OCI-LY1 (cell line): ENCODE data around the gene RFTN1.

ENCODE experiments used
- H2AFZ ChIP-seq: fragments of 200-600 bp; sonication (generic), shearing (Covaris generic); 2 replicates; pipeline ENCODE4 v1.6.0; 2014; ENCODE audit warnings: antibody characterized with exemption, mild to moderate bottlenecking, low read length
- H3F3A ChIP-seq: fragments of 200-600 bp; sonication (generic), shearing (Covaris generic); 2 replicates; pipeline ENCODE4 v1.6.0; 2014; ENCODE audit warnings: mild to moderate bottlenecking, antibody characterized with exemption, low read length, moderate library complexity; ENCODE audit not compliant: insufficient read depth
- H3K27ac ChIP-seq: fragments of 200-600 bp; sonication (generic); 2 replicates; pipeline ENCODE4 v1.5.1; 2014; ENCODE audit warnings: low read length, mixed run types, mild to moderate bottlenecking, low read depth; ENCODE audit not compliant: poor library complexity, severe bottlenecking
- H3K27me3 ChIP-seq: fragments of 200-600 bp; sonication (generic); 2 replicates; pipeline ENCODE4 v1.6.0; 2014; ENCODE audit warnings: antibody characterized with exemption, mild to moderate bottlenecking, low read length, moderate library complexity; ENCODE audit not compliant: insufficient read depth
- H3K36me3 ChIP-seq: fragments of 200-600 bp; sonication (generic); 2 replicates; pipeline ENCODE4 v1.6.1; 2014; ENCODE audit warnings: mild to moderate bottlenecking, antibody characterized with exemption, low read length, moderate library complexity, mixed read lengths; ENCODE audit not compliant: insufficient read depth
- H3K4me1 ChIP-seq: fragments of 200-600 bp; sonication (generic); 2 replicates; pipeline ENCODE4 v1.5.1; 2014; ENCODE audit warnings: mild to moderate bottlenecking, low read length, moderate library complexity; ENCODE audit not compliant: insufficient read depth, severe bottlenecking
- H3K4me2 ChIP-seq: fragments of 200-600 bp; sonication (generic), shearing (Covaris generic); 2 replicates; pipeline ENCODE4 v1.6.1; 2014; ENCODE audit warnings: low read length
- H3K4me3 ChIP-seq: fragments of 200-600 bp; sonication (generic); 2 replicates; pipeline ENCODE4 v1.5.1; 2014; ENCODE audit warnings: low read length, low read depth, mild to moderate bottlenecking, mixed read lengths; ENCODE audit not compliant: poor library complexity, severe bottlenecking
- H3K79me2 ChIP-seq: fragments of 200-600 bp; shearing (Covaris generic); 2 replicates; pipeline ENCODE4 v1.6.1; 2016; ENCODE audit warnings: mixed run types, low read length, mixed read lengths; ENCODE audit not compliant: insufficient read depth
- H3K9ac ChIP-seq: fragments of 200-600 bp; sonication (generic), shearing (Covaris generic); 2 replicates; pipeline ENCODE4 v1.6.1; 2014; ENCODE audit warnings: mild to moderate bottlenecking, low read length, mixed read lengths
- H3K9me2 ChIP-seq: fragments of 200-600 bp; sonication (generic), shearing (Covaris generic); 2 replicates; pipeline ENCODE4 v1.6.1; 2014; ENCODE audit warnings: low read depth, mild to moderate bottlenecking, low read length, mixed read lengths
- H3K9me3 ChIP-seq: fragments of 200-600 bp; shearing (Covaris generic); 2 replicates; pipeline ENCODE4 v1.6.1; 2014; ENCODE audit warnings: low read length, mixed read lengths
- H4K20me1 ChIP-seq: fragments of 200-600 bp; sonication (generic), shearing (Covaris generic); 2 replicates; pipeline ENCODE4 v1.6.0; 2016; ENCODE audit warnings: mild to moderate bottlenecking, low read length; ENCODE audit not compliant: insufficient read depth
- CTCF ChIP-seq: fragments of 200-600 bp; sonication (generic), shearing (Covaris generic); IDR thresholded peaks from 2 replicates; pipeline ENCODE4 v1.5.1; 2017; ENCODE audit warnings: mild to moderate bottlenecking, antibody characterized with exemption, low read length, moderate library complexity, mixed read lengths
- EZH2 ChIP-seq: fragments of 200-600 bp; sonication (generic), shearing (Covaris generic); IDR thresholded peaks from 2 replicates; pipeline ENCODE4 v1.8.0; 2017; ENCODE audit warnings: borderline replicate concordance, mixed run types, mild to moderate bottlenecking, antibody characterized with exemption, low read length, moderate library complexity, mixed read lengths

Gene RFTN1

GRCh38 chr3:16297997-16298885, 215.3 kb downstream of the RFTN1 start:
- no peaks in the 10 kb centered on the region for H3K79me2 ChIP-seq
- no peak overlapping the region for H3K4me3 ChIP-seq
- no peak overlapping the region for H2AFZ ChIP-seq
- H3K9me3 ChIP-seq = peaks cover 3% of the 10 kb centered on the region; the same call in 1 of the 2 replicates
- H4K20me1 ChIP-seq = no peaks in the 10 kb centered on the region
- no peak for TF ChIP-seq CTCF
- no peak for TF ChIP-seq EZH2
- H3K4me2 ChIP-seq = no peak overlapping the region
- no peaks in the 10 kb centered on the region for H3K9me2 ChIP-seq
- no peaks in the 10 kb centered on the region for H3F3A ChIP-seq
- H3K27ac ChIP-seq = no peak overlapping the region
- H3K36me3 ChIP-seq = peaks cover 72% of the 10 kb centered on the region
- no peaks in the 10 kb centered on the region for H3K27me3 ChIP-seq
- no peak overlapping the region for H3K9ac ChIP-seq
- H3K4me1 ChIP-seq = peaks cover 37% of the 10 kb centered on the region

- Histone ChIP-seq H3F3A (0 out of 2 replicates have a peak, but pooled peaks cover 3% of the 10 kb centered on the region), H3K9ac (no peak overlapping the region), H3K27ac (no peak overlapping the region), H3K4me2 (no peak overlapping the region), H3K36me3 (peaks cover 72% of the 10 kb centered on the region), H3K9me3 (peaks cover 3% of the 10 kb centered on the region; the same call in 1 of the 2 replicates), H3K4me3 (no peak overlapping the region), H4K20me1 (no peaks in the 10 kb centered on the region), H3K4me1 (peaks cover 20% of the 10 kb centered on the region), H3K79me2 (no peaks in the 10 kb centered on the region), H3K27me3 (no peaks in the 10 kb centered on the region), H3K9me2 (no peaks in the 10 kb centered on the region), H2AFZ (no peak overlapping the region)
- no peak for TF ChIP-seq CTCF
- no peak for TF ChIP-seq EZH2
These were observed 218.1 kb downstream of the RFTN1 start for GRCh38 chr3:16295298-16295890.

GRCh38 chr3:16294844-16295243, 218.7 kb downstream of the RFTN1 start:
- peaks cover 15% of the 10 kb centered on the region for H3K4me1 ChIP-seq
- H3K79me2 ChIP-seq = no peaks in the 10 kb centered on the region
- no peaks in the 10 kb centered on the region for H3K27me3 ChIP-seq
- TF ChIP-seq CTCF (no peak), EZH2 (no peak)
- H3K9me2 ChIP-seq = no peaks in the 10 kb centered on the region
- H3K36me3 ChIP-seq = peaks cover 72% of the 10 kb centered on the region
- peaks cover 3% of the 10 kb centered on the region; the same call in 1 of the 2 replicates for H3K9me3 ChIP-seq
- no peak overlapping the region for H3K4me3 ChIP-seq
- no peak overlapping the region for H3K4me2 ChIP-seq
- H3K9ac ChIP-seq = no peak overlapping the region
- no peaks in the 10 kb centered on the region for H4K20me1 ChIP-seq
- H3F3A ChIP-seq = 0 out of 2 replicates have a peak, but pooled peaks cover 3% of the 10 kb centered on the region
- no peak overlapping the region for H3K27ac ChIP-seq
- no peak overlapping the region for H2AFZ ChIP-seq
